Erythroblast (primary cell): ENCODE results near the gene DYNLRB2.

Experiments used
- GATA1 ChIP-seq: IDR thresholded peaks from 2 replicates; pipeline ENCODE4 v1.6.1; 2011; ENCODE audit warnings: low read depth, mild to moderate bottlenecking, control low read depth, low read length, moderate library complexity
- POLR2A ChIP-seq: IDR thresholded peaks from 2 replicates; pipeline ENCODE4 v1.6.1; 2011; ENCODE audit warnings: mild to moderate bottlenecking, low read length

DNA sequence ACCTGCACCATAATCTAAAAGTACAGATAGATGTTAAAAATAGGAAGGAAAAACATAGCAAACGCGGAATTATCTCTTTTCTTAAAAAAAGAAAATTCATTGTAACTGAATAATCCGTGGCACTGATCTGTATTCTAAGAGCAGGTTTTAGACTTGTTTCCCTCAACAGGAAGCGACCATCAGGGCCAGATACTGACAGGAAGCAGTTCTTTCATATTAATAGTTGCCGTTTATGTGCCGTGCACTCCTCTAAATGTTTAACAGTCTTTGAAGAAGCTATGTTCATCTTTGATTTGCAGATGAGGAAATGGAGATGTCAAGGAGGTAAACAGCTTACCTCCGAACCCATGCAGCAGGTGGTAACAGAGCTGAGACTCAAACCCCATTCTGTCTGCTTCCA lies 23.6 kb downstream of the DYNLRB2 start:
- TF ChIP-seq POLR2A (no peak), GATA1 (no peak)
